ENCODE data around the gene NOX4. TPM values are rescaled to one million over a fixed set of nuclear protein-coding genes. Genes with fewer than 3 reads are reported as not detected.

NOX4 gene
- polyA plus RNA-seq, 4 donors, result 0.31 to 3.0 TPM; not detected in 2

GRCh38 chr11:89490602-89490980, 584 bp downstream of the NOX4 start:
- Histone ChIP-seq H3K4me1 (ENCODE audit: control insufficient read depth in 3 of 3, insufficient read depth in 2 of 3, low read depth in 1 of 3, low read length in 2 of 3) (peaks cover 0 to 3% (median 0%) of the 10 kb centered on the region in 3 donors), H3K4me3 (ENCODE audit: low read depth in 1 of 3, low read length in 3 of 3) (peak overlapping the region in 1 of 3 donors; percentile 55), H3K9me3 (ENCODE audit: control insufficient read depth in 2 of 2, insufficient read depth in 1 of 2, low read depth in 1 of 2, low read length in 1 of 2) (no peaks in the 10 kb centered on the region), H3K27ac (ENCODE audit: low read depth in 1 of 3, low read length in 2 of 3) (no peak overlapping the region), H3K27me3 (ENCODE audit: control insufficient read depth in 3 of 3, insufficient read depth in 3 of 3, low read length in 3 of 3) (peaks cover 0 to 9% (median 4%) of the 10 kb centered on the region in 3 donors), H3K36me3 (ENCODE audit: control insufficient read depth in 3 of 3, insufficient read depth in 2 of 3, low read depth in 1 of 3, low read length in 3 of 3) (no peaks in the 10 kb centered on the region)
- DNase-seq (no peak), FAIRE-seq (no peak)
- 27 to 35% (median 28%) methylated on average over 3 of the region's 3 CpGs for WGBS, 3 donors

DNA sequence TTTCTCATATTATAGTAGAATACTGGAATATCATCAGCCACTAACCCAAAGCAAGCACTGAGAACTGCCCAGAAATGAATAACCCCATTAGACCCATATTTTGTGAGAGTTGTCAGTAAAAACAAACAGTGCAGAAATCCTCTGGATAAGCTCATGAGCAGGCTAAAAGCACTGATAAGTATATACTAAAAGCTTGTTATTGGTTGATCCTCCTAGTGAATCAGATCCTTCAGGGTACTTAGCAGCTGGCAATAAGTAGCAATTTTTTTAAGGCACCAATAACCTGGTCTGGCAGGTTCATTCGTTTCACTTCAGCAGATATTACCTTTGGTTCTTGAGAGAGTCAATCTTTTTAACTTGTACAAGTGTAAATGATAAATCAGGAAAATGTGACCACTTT, 1.2 kb downstream of the NOX4 start:
- H3K27ac ChIP-seq (ENCODE audit: low read depth in 1 of 3, low read length in 2 of 3), result no peak overlapping the region
- H3K4me1 ChIP-seq (ENCODE audit: control insufficient read depth in 3 of 3, insufficient read depth in 2 of 3, low read depth in 1 of 3, low read length in 2 of 3), result peaks cover 0 to 3% (median 0%) of the 10 kb centered on the region in 3 donors
- H3K4me3 ChIP-seq (ENCODE audit: low read depth in 1 of 3, low read length in 3 of 3), result no peak overlapping the region
- FAIRE-seq (no peak), DNase-seq (no peak)
- H3K9me3 ChIP-seq (ENCODE audit: control insufficient read depth in 2 of 2, insufficient read depth in 1 of 2, low read depth in 1 of 2, low read length in 1 of 2), result no peaks in the 10 kb centered on the region
- WGBS, 3 donors, result 8 to 49% (median 16%) methylated on average over 1 of the region's 1 CpG
- no peaks in the 10 kb centered on the region for H3K36me3 ChIP-seq (ENCODE audit: control insufficient read depth in 3 of 3, insufficient read depth in 2 of 3, low read depth in 1 of 3, low read length in 3 of 3)
- peaks cover 0 to 9% (median 4%) of the 10 kb centered on the region in 3 donors for H3K27me3 ChIP-seq (ENCODE audit: control insufficient read depth in 3 of 3, insufficient read depth in 3 of 3, low read length in 3 of 3)

- DNase-seq (no peak), FAIRE-seq (no peak)
- Histone ChIP-seq H3K4me1 (ENCODE audit: control insufficient read depth in 3 of 3, insufficient read depth in 2 of 3, low read depth in 1 of 3, low read length in 2 of 3) (peaks cover 0 to 3% (median 0%) of the 10 kb centered on the region in 3 donors), H3K36me3 (ENCODE audit: control insufficient read depth in 3 of 3, insufficient read depth in 2 of 3, low read depth in 1 of 3, low read length in 3 of 3) (no peaks in the 10 kb centered on the region), H3K27ac (ENCODE audit: low read depth in 1 of 3, low read length in 2 of 3) (no peak overlapping the region), H3K9me3 (ENCODE audit: control insufficient read depth in 2 of 2, insufficient read depth in 1 of 2, low read depth in 1 of 2, low read length in 1 of 2) (no peaks in the 10 kb centered on the region), H3K4me3 (ENCODE audit: low read depth in 1 of 3, low read length in 3 of 3) (no peak overlapping the region), H3K27me3 (ENCODE audit: control insufficient read depth in 3 of 3, insufficient read depth in 3 of 3, low read length in 3 of 3) (peaks cover 0 to 9% (median 2%) of the 10 kb centered on the region in 3 donors)
- WGBS, 3 donors, result 73 to 81% (median 74%) methylated on average over 3 of the region's 3 CpGs
Measured at GRCh38 chr11:89487016-89487415, 4.2 kb downstream of the NOX4 start.

GRCh38 chr11:89484896-89485295, 6.3 kb downstream of the NOX4 start:
- Histone ChIP-seq H3K9me3 (ENCODE audit: control insufficient read depth in 2 of 2, insufficient read depth in 1 of 2, low read depth in 1 of 2, low read length in 1 of 2) (no peaks in the 10 kb centered on the region), H3K36me3 (ENCODE audit: control insufficient read depth in 3 of 3, insufficient read depth in 2 of 3, low read depth in 1 of 3, low read length in 3 of 3) (no peaks in the 10 kb centered on the region), H3K27ac (ENCODE audit: low read depth in 1 of 3, low read length in 2 of 3) (peak overlapping the region in 1 of 3 donors; percentile 59), H3K4me1 (ENCODE audit: control insufficient read depth in 3 of 3, insufficient read depth in 2 of 3, low read depth in 1 of 3, low read length in 2 of 3) (no peaks in the 10 kb centered on the region), H3K4me3 (ENCODE audit: low read depth in 1 of 3, low read length in 3 of 3) (no peak overlapping the region), H3K27me3 (ENCODE audit: control insufficient read depth in 3 of 3, insufficient read depth in 3 of 3, low read length in 3 of 3) (no peaks in the 10 kb centered on the region)
- DNase-seq (peak in 1 of 2 donors; percentile 22), FAIRE-seq (no peak)

- no peaks in the 10 kb centered on the region for H3K27me3 ChIP-seq (ENCODE audit: control insufficient read depth in 3 of 3, insufficient read depth in 3 of 3, low read length in 3 of 3)
- no peak for FAIRE-seq
- H3K9me3 ChIP-seq (ENCODE audit: control insufficient read depth in 2 of 2, insufficient read depth in 1 of 2, low read depth in 1 of 2, low read length in 1 of 2), result no peaks in the 10 kb centered on the region
- no peaks in the 10 kb centered on the region for H3K4me1 ChIP-seq (ENCODE audit: control insufficient read depth in 3 of 3, insufficient read depth in 2 of 3, low read depth in 1 of 3, low read length in 2 of 3)
- H3K4me3 ChIP-seq (ENCODE audit: low read depth in 1 of 3, low read length in 3 of 3), result no peak overlapping the region
- WGBS, 3 donors, result 33 to 65% (median 58%) methylated on average over 6 of the region's 6 CpGs
- H3K36me3 ChIP-seq (ENCODE audit: control insufficient read depth in 3 of 3, insufficient read depth in 2 of 3, low read depth in 1 of 3, low read length in 3 of 3), result no peaks in the 10 kb centered on the region
- no peak overlapping the region for H3K27ac ChIP-seq (ENCODE audit: low read depth in 1 of 3, low read length in 2 of 3)
- DNase-seq, result peak; percentile 19 to 50
Measured at GRCh38 chr11:89477175-89477574, 14.0 kb downstream of the NOX4 start.

DNA sequence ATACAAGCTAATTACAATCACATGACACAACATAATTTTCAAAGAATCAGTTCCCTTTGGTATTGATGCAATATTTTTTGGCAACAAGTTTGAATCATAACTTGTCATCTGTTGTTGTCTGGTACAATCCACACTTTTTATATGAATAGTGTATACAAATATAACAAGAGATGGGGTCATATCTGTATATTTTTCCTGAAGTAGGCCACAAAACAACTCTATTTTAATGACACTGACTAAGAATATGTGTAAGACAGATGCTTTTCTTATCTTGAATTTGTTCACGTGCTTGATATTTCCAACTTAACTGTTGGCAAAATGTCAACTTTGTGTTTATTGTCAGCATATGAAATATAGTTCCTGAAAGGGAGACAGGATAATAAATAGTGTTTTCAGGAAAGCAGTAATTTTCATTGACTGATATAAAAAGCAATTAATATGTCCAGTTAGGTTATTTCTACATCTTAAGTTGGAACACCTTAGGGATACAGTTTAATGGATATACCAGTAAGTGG, 27.9 kb downstream of the NOX4 start:
- no peak overlapping the region for H3K4me3 ChIP-seq (ENCODE audit: low read depth in 1 of 3, low read length in 3 of 3)
- DNase-seq, result no peak
- no peaks in the 10 kb centered on the region for H3K4me1 ChIP-seq (ENCODE audit: control insufficient read depth in 3 of 3, insufficient read depth in 2 of 3, low read depth in 1 of 3, low read length in 2 of 3)
- peaks cover 0 to 3% of the 10 kb centered on the region in 2 donors for H3K9me3 ChIP-seq (ENCODE audit: control insufficient read depth in 2 of 2, insufficient read depth in 1 of 2, low read depth in 1 of 2, low read length in 1 of 2)
- WGBS, 3 donors, result 11 to 24% (median 12%) methylated on average over 1 of the region's 1 CpG
- no peak for FAIRE-seq
- H3K27me3 ChIP-seq (ENCODE audit: control insufficient read depth in 3 of 3, insufficient read depth in 3 of 3, low read length in 3 of 3), result no peaks in the 10 kb centered on the region
- H3K27ac ChIP-seq (ENCODE audit: low read depth in 1 of 3, low read length in 2 of 3), result no peak overlapping the region
- H3K36me3 ChIP-seq (ENCODE audit: control insufficient read depth in 3 of 3, insufficient read depth in 2 of 3, low read depth in 1 of 3, low read length in 3 of 3), result no peaks in the 10 kb centered on the region

GRCh38 chr11:89458716-89459115, 32.5 kb downstream of the NOX4 start:
- Histone ChIP-seq H3K36me3 (ENCODE audit: control insufficient read depth in 3 of 3, insufficient read depth in 2 of 3, low read depth in 1 of 3, low read length in 3 of 3) (no peaks in the 10 kb centered on the region), H3K27ac (ENCODE audit: low read depth in 1 of 3, low read length in 2 of 3) (no peak overlapping the region), H3K4me1 (ENCODE audit: control insufficient read depth in 3 of 3, insufficient read depth in 2 of 3, low read depth in 1 of 3, low read length in 2 of 3) (no peaks in the 10 kb centered on the region), H3K27me3 (ENCODE audit: control insufficient read depth in 3 of 3, insufficient read depth in 3 of 3, low read length in 3 of 3) (no peaks in the 10 kb centered on the region), H3K9me3 (ENCODE audit: control insufficient read depth in 2 of 2, insufficient read depth in 1 of 2, low read depth in 1 of 2, low read length in 1 of 2) (no peaks in the 10 kb centered on the region), H3K4me3 (ENCODE audit: low read depth in 1 of 3, low read length in 3 of 3) (no peak overlapping the region)
- WGBS, 3 donors, result 42 to 67% (median 50%) methylated on average over 2 of the region's 2 CpGs
- FAIRE-seq (no peak), DNase-seq (no peak)

DNA sequence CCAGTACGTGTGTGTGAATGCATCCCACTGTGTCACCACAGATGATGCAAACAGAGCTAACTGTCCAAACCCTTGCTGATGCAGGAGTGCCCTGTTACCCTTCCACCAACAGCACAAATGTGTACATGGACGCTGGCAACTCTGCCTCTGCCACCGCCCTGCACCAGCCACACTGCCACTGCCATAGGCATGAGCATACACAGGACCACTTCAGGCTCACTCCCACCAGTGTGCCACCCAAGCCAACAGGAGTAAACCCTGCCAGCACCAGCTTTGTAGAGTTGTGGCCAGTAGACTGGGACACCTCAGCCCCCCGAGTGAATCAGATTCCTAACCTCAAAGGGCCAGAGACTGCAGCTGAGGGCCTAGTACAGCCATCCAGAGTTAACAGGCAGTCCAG, 34.0 kb downstream of the NOX4 start:
- DNase-seq, result no peak
- Histone ChIP-seq H3K9me3 (ENCODE audit: control insufficient read depth in 2 of 2, insufficient read depth in 1 of 2, low read depth in 1 of 2, low read length in 1 of 2) (no peaks in the 10 kb centered on the region), H3K4me3 (ENCODE audit: low read depth in 1 of 3, low read length in 3 of 3) (no peak overlapping the region), H3K4me1 (ENCODE audit: control insufficient read depth in 3 of 3, insufficient read depth in 2 of 3, low read depth in 1 of 3, low read length in 2 of 3) (no peaks in the 10 kb centered on the region), H3K27me3 (ENCODE audit: control insufficient read depth in 3 of 3, insufficient read depth in 3 of 3, low read length in 3 of 3) (no peaks in the 10 kb centered on the region), H3K36me3 (ENCODE audit: control insufficient read depth in 3 of 3, insufficient read depth in 2 of 3, low read depth in 1 of 3, low read length in 3 of 3) (no peaks in the 10 kb centered on the region), H3K27ac (ENCODE audit: low read depth in 1 of 3, low read length in 2 of 3) (no peak overlapping the region)
- 87 to 94% (median 94%) methylated on average over 4 of the region's 4 CpGs for WGBS, 3 donors
- no peak for FAIRE-seq

DNA sequence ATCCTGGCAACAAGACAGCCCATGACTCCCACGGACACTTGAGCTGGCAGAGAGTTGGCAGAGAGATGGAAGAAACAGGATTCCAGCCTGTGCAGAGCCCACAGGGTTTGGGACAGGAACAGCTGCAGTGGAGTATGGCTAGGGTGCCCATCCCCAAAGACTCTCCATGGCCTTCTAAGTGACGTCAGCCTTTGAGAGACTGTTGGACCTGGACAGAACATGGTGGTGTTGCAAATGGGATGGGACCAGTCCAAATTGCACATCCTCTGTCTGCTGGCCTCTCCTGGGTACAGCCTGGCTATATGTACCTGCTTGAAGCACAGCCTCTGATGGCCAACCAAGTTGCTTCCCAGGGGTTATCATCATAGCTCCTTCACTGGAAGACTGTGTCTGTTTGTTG, 34.5 kb downstream of the NOX4 start:
- Histone ChIP-seq H3K9me3 (ENCODE audit: control insufficient read depth in 2 of 2, insufficient read depth in 1 of 2, low read depth in 1 of 2, low read length in 1 of 2) (no peaks in the 10 kb centered on the region), H3K27ac (ENCODE audit: low read depth in 1 of 3, low read length in 2 of 3) (no peak overlapping the region), H3K4me3 (ENCODE audit: low read depth in 1 of 3, low read length in 3 of 3) (no peak overlapping the region), H3K27me3 (ENCODE audit: control insufficient read depth in 3 of 3, insufficient read depth in 3 of 3, low read length in 3 of 3) (no peaks in the 10 kb centered on the region), H3K36me3 (ENCODE audit: control insufficient read depth in 3 of 3, insufficient read depth in 2 of 3, low read depth in 1 of 3, low read length in 3 of 3) (no peaks in the 10 kb centered on the region), H3K4me1 (ENCODE audit: control insufficient read depth in 3 of 3, insufficient read depth in 2 of 3, low read depth in 1 of 3, low read length in 2 of 3) (no peaks in the 10 kb centered on the region)
- 50 to 75% (median 63%) methylated on average over 2 of the region's 2 CpGs for WGBS, 3 donors
- no peak for FAIRE-seq
- no peak for DNase-seq

Data from small intestine (tissue), 7 donors.